ENCODE measurements around the gene NSG1. TPM values are rescaled to one million over a fixed set of nuclear protein-coding genes. Genes with fewer than 3 reads are reported as not detected.
A peak's percentile ranks its signal among the peaks of the same experiment; 100 is the strongest.

NSG1 gene
- total RNA-seq, 2 experiments from 2014 or later: 5.6 to 6.6 TPM

- CTCF ChIA-PET: interaction anchor here (0.8 to 3.4 kb wide), 17 partner anchors 9 to 179 kb away, joined by 3 to 19 read pairs (median 3); no protein-coding TSS in a partner anchor
- no peak overlapping the region for H3K4me3 Mint-ChIP-seq
Observed at GRCh38 chr4:4430492-4431195, 43.7 kb downstream of the NSG1 start.

GRCh38 chr4:4432341-4433125, 45.6 kb downstream of the NSG1 start:
- TF ChIP-seq CTCF (IDR thresholded peaks at IDR 0.05): no peak
- POLR2A ChIA-PET: no interaction called here
- no peaks in the 10 kb centered on the region for H3K9me3 Mint-ChIP-seq
- CTCF ChIA-PET: interaction anchor here (0.6 to 3.4 kb wide), 4 partner anchors 7 to 172 kb away, joined by 3 to 19 read pairs (median 14); no protein-coding TSS in a partner anchor
- H3K27ac Mint-ChIP-seq: no peak overlapping the region
- H3K36me3 Mint-ChIP-seq (ENCODE audit: low read depth): no peaks in the 10 kb centered on the region
- no peaks in the 10 kb centered on the region for H3K27me3 Mint-ChIP-seq
- no peak overlapping the region for H3K4me3 Mint-ChIP-seq
- peaks cover 10% of the 10 kb centered on the region for H3K4me1 Mint-ChIP-seq (ENCODE audit: low read depth)
- intact Hi-C loops (cut with micrococcal nuclease): loop anchor here (5.0 kb wide), 1 partner anchor 180 kb away; no protein-coding TSS in a partner anchor
- DNase-seq (no peak), ATAC-seq (no peak)

More at GRCh38 chr4:4430492-4431195, 43.7 kb downstream of the NSG1 start:
- peak; percentile 73 for TF ChIP-seq CTCF (IDR thresholded peaks at IDR 0.05)
- Mint-ChIP-seq H3K4me1 (ENCODE audit: low read depth) (peaks cover 7% of the 10 kb centered on the region), H3K27me3 (no peaks in the 10 kb centered on the region), H3K36me3 (ENCODE audit: low read depth) (no peaks in the 10 kb centered on the region), H3K9me3 (no peaks in the 10 kb centered on the region), H3K27ac (no peak overlapping the region)
- POLR2A ChIA-PET: no interaction called here
- DNase-seq (peak; percentile 80), ATAC-seq (peak; percentile 99)
- intact Hi-C loops (cut with micrococcal nuclease): loop anchor here (1.0 to 5.0 kb wide), 2 partner anchors 44 to 178 kb away; no protein-coding TSS in a partner anchor

GRCh38 chr4:4433941-4434340, 47.0 kb downstream of the NSG1 start:
- intact Hi-C loops (cut with micrococcal nuclease): loop anchor here (5.0 kb wide), 1 partner anchor 182 kb away; no protein-coding TSS in a partner anchor
- Mint-ChIP-seq H3K9me3 (no peaks in the 10 kb centered on the region), H3K27me3 (no peaks in the 10 kb centered on the region), H3K27ac (no peak overlapping the region), H3K4me1 (ENCODE audit: low read depth) (peaks cover 10% of the 10 kb centered on the region), H3K4me3 (no peak overlapping the region), H3K36me3 (ENCODE audit: low read depth) (peaks cover 2% of the 10 kb centered on the region)
- no peak for ATAC-seq
- TF ChIP-seq CTCF (IDR thresholded peaks at IDR 0.05): no peak
- POLR2A ChIA-PET: no interaction called here
- no peak for DNase-seq
- CTCF ChIA-PET: interaction anchor here (0.9 to 3.3 kb wide), 3 partner anchors 49 to 178 kb away, joined by 3 to 13 read pairs (median 5); no protein-coding TSS in a partner anchor

GRCh38 chr4:4436244-4436823, 49.4 kb downstream of the NSG1 start:
- Mint-ChIP-seq H3K4me3 (no peak overlapping the region), H3K36me3 (ENCODE audit: low read depth) (peaks cover 2% of the 10 kb centered on the region), H3K27me3 (no peaks in the 10 kb centered on the region), H3K4me1 (ENCODE audit: low read depth) (peaks cover 3% of the 10 kb centered on the region), H3K9me3 (no peaks in the 10 kb centered on the region), H3K27ac (peak overlapping the region; percentile 52)
- TF ChIP-seq CTCF (IDR thresholded peaks at IDR 0.05): no peak
- ATAC-seq: no peak
- CTCF ChIA-PET: interaction anchor here (0.9 kb wide), 1 partner anchor 177 kb away, joined by 3 read pairs; no protein-coding TSS in a partner anchor
- POLR2A ChIA-PET: no interaction called here
- intact Hi-C loops (cut with micrococcal nuclease): no loop called here
- no peak for DNase-seq

Data from activated CD8-positive, alpha-beta T cell treated with anti-CD3 and anti-CD28 coated beads for 36 hours (primary cell).